ENCODE data around the gene SPON1. TPM values are rescaled to one million over a fixed set of nuclear protein-coding genes. Genes with fewer than 3 reads are reported as not detected.

SPON1 gene
- total and polyA plus RNA-seq, 2 donors (not counting 1 experiment from before 2014, with no cell fraction given): 0.30 TPM; not detected in 1

DNA sequence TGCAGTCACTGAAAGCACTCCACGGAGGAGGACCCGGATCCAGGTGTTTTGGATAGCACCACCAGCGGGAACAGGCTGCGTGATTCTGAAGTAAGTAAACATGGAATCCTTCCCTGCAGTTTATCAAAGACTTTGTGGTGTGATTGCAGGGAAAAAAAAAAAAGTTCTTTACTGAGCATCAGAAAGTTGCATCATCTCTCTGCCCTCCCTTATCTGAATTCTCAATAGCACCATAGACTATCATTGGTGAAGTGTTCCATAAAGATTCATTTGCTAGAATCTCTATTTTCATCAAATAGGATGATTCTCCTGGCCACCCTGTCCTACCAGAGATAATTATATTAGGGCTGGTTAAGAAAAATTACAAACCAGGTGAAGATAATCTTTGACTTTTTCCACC is 79.0 kb downstream of the SPON1 start:
- no peaks in the 10 kb centered on the region for H3K36me3 ChIP-seq (replicated peaks in 1 of 2; ENCODE audit: control extremely low read depth in 1 of 2, control insufficient read depth in 1 of 2, extremely low read depth in 1 of 2, insufficient read depth in 2 of 2, low read length in 1 of 2)
- H3K79me2 ChIP-seq (ENCODE audit: control insufficient read depth, insufficient read depth, low read length): no peaks in the 10 kb centered on the region
- H3K27ac ChIP-seq (ENCODE audit: low read length in 2 of 2): no peak overlapping the region
- POLR2A ChIA-PET: no interaction called here
- Mint-ChIP-seq H3K4me1 (no peaks in the 10 kb centered on the region), H3K9me3 (ENCODE audit: insufficient read depth) (no peaks in the 10 kb centered on the region), H3K27me3 (peaks cover 16% of the 10 kb centered on the region), H3K4me3 (no peak overlapping the region), H3K27ac (no peak overlapping the region)
- ATAC-seq (ENCODE audit: low read depth) (no peak), DNase-seq (no peak)
- intact Hi-C loops (cut with micrococcal nuclease): no loop called here
- CTCF ChIA-PET: no interaction called here
- no peak overlapping the region for H3K4me2 ChIP-seq (replicated peaks; ENCODE audit: low read depth, low read length, poor library complexity, severe bottlenecking)
- H3K9ac ChIP-seq (ENCODE audit: low read length): no peak overlapping the region
- no peak overlapping the region for H2AFZ ChIP-seq (ENCODE audit: insufficient read depth, low read depth, low read length, poor library complexity, severe bottlenecking)
- peaks cover 0 to 4% (median 0%) of the 10 kb centered on the region in 3 donors for H3K9me3 ChIP-seq (ENCODE audit: control extremely low read depth in 1 of 3, control insufficient read depth in 2 of 3, insufficient read depth in 1 of 3, low read length in 2 of 3)
- TF ChIP-seq, protein P1, sequence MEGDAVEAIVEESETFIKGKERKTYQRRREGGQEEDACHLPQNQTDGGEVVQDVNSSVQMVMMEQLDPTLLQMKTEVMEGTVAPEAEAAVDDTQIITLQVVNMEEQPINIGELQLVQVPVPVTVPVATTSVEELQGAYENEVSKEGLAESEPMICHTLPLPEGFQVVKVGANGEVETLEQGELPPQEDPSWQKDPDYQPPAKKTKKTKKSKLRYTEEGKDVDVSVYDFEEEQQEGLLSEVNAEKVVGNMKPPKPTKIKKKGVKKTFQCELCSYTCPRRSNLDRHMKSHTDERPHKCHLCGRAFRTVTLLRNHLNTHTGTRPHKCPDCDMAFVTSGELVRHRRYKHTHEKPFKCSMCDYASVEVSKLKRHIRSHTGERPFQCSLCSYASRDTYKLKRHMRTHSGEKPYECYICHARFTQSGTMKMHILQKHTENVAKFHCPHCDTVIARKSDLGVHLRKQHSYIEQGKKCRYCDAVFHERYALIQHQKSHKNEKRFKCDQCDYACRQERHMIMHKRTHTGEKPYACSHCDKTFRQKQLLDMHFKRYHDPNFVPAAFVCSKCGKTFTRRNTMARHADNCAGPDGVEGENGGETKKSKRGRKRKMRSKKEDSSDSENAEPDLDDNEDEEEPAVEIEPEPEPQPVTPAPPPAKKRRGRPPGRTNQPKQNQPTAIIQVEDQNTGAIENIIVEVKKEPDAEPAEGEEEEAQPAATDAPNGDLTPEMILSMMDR (IDR thresholded peaks at IDR 0.05): no peak
- no peak overlapping the region for H3K4me3 ChIP-seq (ENCODE audit: control extremely low read depth in 1 of 5, extremely low read depth in 1 of 5, insufficient read depth in 1 of 5, low read depth in 2 of 5, low read length in 4 of 5)
- no peaks in the 10 kb centered on the region for H3K27me3 ChIP-seq (replicated peaks in 1 of 4; ENCODE audit: control extremely low read depth in 1 of 4, control insufficient read depth in 3 of 4, insufficient read depth in 4 of 4, low read length in 3 of 4)
- H4K20me1 ChIP-seq (ENCODE audit: control insufficient read depth, insufficient read depth, low read length, poor library complexity, severe bottlenecking): no peaks in the 10 kb centered on the region
- H3K4me1 ChIP-seq (ENCODE audit: control insufficient read depth in 2 of 2, insufficient read depth in 2 of 2, low read length in 2 of 2): no peaks in the 10 kb centered on the region
- 79% methylated on average over 2 of the region's 4 CpGs for WGBS (ENCODE audit: insufficient coverage)

DNA sequence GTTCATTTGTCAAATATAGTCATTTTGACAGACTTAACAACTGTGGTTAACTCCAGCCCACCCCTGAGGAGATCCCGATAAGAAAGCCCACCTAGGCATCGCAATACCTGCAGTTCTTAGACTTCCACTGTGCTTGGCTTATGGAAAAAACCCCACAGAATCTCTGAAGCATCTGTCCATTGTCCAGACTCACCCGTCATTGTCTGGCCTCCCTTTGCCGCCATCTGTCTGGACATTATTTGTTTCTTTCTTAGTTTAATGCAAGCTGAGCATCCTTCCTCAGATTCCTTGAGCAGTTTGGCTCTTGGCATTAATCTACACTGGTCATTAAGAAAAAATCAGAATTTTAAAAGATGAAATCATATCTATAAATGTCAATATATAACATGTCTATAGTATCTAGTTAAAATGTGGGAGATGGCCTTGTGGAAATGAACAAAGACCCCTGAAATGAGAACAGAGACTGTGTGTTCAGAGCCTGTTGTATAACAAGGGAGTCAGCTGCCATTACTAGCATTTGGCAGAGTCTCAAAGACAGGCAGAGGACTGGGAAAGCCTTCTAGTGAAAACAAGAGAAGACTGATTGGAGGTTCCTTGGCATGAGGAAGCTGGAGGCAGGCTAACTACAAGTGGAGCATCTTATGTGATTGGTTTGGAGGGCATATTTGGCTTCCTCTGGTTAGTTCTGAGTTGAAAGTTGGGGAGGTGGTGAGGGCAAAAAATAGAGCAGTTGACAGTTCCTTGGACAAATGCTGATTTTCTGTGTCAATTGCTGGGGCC is 80.4 kb downstream of the SPON1 start:
- no peaks in the 10 kb centered on the region for H4K20me1 ChIP-seq (ENCODE audit: control insufficient read depth, insufficient read depth, low read length, poor library complexity, severe bottlenecking)
- Mint-ChIP-seq H3K9me3 (ENCODE audit: insufficient read depth) (no peaks in the 10 kb centered on the region), H3K4me3 (no peak overlapping the region), H3K4me1 (no peaks in the 10 kb centered on the region), H3K27ac (no peak overlapping the region), H3K27me3 (peaks cover 22% of the 10 kb centered on the region)
- CTCF ChIA-PET: no interaction called here
- H3K4me1 ChIP-seq (ENCODE audit: control insufficient read depth in 2 of 2, insufficient read depth in 2 of 2, low read length in 2 of 2): no peaks in the 10 kb centered on the region
- H3K9ac ChIP-seq (ENCODE audit: low read length): no peak overlapping the region
- H3K79me2 ChIP-seq (ENCODE audit: control insufficient read depth, insufficient read depth, low read length): no peaks in the 10 kb centered on the region
- ATAC-seq (ENCODE audit: low read depth): no peak
- no peak for DNase-seq
- no peaks in the 10 kb centered on the region for H3K36me3 ChIP-seq (replicated peaks in 1 of 2; ENCODE audit: control extremely low read depth in 1 of 2, control insufficient read depth in 1 of 2, extremely low read depth in 1 of 2, insufficient read depth in 2 of 2, low read length in 1 of 2)
- no peak overlapping the region for H3K27ac ChIP-seq (ENCODE audit: low read length in 2 of 2)
- intact Hi-C loops (cut with micrococcal nuclease): no loop called here
- POLR2A ChIA-PET: no interaction called here
- no peak overlapping the region for H2AFZ ChIP-seq (ENCODE audit: insufficient read depth, low read depth, low read length, poor library complexity, severe bottlenecking)
- H3K4me2 ChIP-seq (replicated peaks; ENCODE audit: low read depth, low read length, poor library complexity, severe bottlenecking): no peak overlapping the region
- H3K9me3 ChIP-seq (ENCODE audit: control extremely low read depth in 1 of 3, control insufficient read depth in 2 of 3, insufficient read depth in 1 of 3, low read length in 2 of 3): peaks cover 0 to 4% (median 0%) of the 10 kb centered on the region in 3 donors
- TF ChIP-seq, protein P1 (IDR thresholded peaks at IDR 0.05): no peak
- TF ChIP-seq EZH2 (IDR thresholded peaks at IDR 0.05; ENCODE audit: borderline replicate concordance, insufficient read depth, low read depth, low read length, poor library complexity, severe bottlenecking): no peak
- H3K4me3 ChIP-seq (ENCODE audit: control extremely low read depth in 1 of 5, extremely low read depth in 1 of 5, insufficient read depth in 1 of 5, low read depth in 2 of 5, low read length in 4 of 5): no peak overlapping the region
- H3K27me3 ChIP-seq (replicated peaks in 1 of 4; ENCODE audit: control extremely low read depth in 1 of 4, control insufficient read depth in 3 of 4, insufficient read depth in 4 of 4, low read length in 3 of 4): no peaks in the 10 kb centered on the region
- 98% methylated on average over 4 of the region's 4 CpGs for WGBS (ENCODE audit: insufficient coverage)

Data from B cell (primary cell).